HS-5 (cell line): ENCODE results near the gene AMFR.

Experiments
- DNase-seq: peaks from one replicate; pipeline ENCODE4 v3.0.0-alpha.2; 2012; ENCODE audit warnings: low read depth

AMFR gene

DNA sequence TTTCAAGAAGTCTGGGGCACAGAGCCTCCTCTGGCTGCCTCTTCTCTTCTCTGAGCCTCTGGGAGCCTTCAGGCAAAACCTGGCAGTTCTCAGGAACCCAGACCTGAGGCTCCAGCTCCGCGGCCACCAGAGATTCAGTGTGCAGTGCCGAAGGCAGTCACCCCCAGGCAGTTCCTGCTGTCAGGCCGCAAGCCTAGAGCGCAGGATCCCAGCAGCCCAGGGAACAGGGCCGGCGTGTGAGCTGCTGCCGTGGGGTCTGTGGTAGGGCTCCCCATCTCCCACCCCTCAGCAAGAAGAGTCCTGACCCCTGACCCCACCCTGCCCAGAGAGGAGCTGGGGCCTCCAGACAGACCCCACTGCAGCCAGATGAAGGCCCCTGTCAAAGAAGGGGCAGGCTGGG lies 78.2 kb downstream of the AMFR start:
- DNase-seq: no peak

GRCh38 chr16:56346131-56346890 lies 79.0 kb downstream of the AMFR start:
- DNase-seq: no peak

DNA sequence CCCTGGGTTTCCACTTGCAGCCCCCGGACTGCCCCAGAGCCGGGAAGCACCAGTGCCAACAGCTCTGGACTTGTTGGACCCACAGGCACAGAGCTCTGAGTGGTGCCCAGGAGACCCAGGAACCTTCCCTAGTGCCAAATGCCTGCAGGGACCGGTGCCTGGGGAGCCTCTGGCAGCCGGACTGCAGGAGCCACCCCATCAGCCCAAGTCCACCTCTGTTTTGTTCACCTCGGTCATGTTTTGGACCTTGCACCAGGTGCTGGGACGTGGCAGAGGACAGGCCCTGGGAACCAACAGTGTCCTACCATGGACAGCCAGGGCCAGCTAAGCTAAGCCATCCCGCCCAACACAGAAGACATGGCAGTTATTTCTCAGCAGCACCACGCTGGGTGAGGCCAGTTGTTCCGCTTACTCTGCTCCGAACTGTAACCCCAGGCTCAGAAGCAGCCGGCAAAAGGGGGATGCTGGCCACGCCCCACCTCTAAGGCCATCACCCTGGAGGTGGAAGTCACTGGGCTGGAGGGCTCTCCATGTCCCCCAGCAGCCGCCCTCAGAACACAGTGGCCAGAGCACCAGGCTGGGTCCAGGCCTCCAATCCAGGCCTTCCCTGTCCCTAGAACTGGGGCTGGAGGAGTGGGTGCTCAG lies 79.8 kb downstream of the AMFR start:
- no peak for DNase-seq

DNA sequence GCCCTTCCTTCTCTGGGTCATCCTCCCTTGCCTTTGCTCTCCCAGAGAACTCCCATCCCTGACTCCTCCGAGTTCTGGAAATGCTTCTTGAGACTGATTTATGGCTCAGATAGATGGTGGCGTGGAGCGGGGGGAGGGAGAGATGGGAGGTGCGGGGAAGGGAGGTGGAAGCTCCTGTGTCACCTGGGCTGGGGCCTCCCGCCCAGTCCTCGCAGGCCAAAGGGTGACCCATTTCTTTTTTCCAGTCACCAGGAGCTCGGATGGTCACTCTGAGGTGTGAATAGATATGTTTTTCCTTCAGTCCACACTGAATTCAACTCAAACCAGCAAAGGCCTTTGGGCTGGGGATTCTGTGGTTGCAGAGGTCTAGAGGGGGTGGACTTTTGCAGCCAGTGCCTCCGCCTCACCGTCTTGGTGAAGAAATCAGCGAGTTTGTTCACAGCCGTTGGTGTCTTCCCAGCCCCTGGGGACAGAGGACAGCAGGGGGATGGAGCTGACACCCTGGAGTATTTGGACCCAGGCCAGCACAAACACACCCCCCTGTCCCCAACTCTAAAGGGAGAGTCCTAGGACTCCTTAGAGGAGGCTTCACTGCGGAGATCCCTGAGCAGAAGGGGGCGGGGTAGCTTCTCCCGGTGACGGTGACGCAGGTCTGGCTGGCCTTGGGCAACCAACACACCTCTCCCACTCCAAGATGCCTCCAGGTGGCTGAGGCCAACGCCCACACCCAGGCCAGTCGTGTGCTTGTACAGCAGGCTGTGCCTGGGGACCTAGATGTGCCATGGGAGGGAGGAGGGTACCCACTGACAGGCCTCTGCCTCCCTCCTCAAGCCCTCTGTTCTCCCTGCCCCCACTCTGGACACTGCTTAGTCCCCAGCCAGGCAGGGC lies 80.6 kb downstream of the AMFR start:
- DNase-seq: no peak

DNA sequence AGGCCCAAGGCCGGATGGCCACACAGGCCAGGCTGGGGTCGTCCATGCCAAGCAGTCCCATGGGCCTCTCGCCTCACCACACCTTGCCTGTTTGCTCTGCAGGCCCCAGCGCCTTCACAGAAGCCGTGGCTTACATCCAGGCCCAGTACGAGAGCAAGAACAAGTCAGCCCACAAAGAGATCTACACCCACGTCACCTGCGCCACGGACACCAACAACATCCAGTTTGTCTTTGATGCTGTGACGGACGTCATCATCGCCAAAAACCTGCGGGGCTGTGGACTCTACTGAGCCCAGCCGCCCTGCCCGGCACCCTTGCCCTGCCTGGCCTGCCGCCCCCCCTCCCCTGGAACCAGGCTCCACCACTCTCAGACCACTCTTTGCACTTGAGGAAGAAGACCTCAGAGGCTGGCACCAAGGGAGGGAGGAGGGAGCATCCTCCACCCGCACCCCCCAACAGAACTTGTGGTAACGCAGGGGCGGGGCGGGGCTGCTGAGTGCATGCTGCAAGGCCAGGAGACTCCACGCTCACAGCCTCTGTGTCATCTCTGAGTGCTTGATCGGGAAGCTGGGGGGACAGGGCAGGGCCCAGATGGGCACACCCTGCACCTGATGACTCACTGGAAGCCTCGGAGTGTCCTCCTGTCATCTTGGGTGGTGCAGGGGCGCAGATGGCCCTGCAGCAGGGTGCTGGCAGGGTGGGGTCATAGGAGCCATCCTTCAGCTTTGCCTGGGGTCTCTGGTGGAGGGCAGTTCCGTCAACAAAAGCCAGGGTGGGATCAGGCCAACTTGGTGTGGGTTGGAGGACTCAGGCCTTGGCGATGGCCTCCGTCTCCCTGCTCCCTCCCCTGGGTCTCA lies 81.5 kb downstream of the AMFR start:
- DNase-seq: no peak

DNA sequence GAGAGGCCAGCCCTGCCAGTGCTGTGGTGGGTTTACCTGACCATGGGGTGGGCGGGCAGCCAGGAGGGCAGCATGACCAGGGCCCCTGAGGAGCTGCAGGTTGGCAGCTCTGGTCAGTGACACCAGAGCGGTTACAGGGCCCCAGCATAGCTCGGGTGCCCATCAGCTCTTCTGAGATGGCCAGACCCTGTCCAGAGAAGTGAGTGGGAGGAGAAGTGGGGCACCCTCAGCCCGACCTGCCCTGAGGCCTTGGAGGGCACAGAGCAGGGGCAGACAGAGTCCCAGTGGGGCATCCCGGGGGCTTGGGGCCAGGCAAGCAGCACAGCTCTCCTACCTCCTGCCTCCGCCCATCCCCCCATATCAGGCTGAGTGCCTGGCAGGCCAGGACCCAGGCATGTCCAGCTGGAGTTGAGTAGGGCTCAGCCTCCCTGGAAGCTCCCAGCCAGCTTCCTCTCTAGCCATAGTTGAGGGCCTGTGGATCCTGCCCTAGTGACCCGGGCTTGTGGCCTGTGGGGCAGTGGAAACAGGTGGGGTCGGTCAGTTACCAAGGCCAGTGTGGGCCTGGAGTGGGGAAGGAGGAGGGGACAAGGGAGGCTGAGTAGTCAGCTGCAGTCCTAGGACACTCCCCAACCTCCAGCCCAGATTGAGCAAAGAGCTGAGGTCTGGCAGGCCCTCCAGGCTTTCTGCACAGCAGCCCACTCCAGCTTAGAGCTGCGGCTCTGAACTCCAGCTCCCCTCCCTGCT lies 83.5 kb downstream of the AMFR start:
- no peak for DNase-seq

- no peak for DNase-seq
Measured at GRCh38 chr16:56340864-56341365, 84.4 kb downstream of the AMFR start.

DNA sequence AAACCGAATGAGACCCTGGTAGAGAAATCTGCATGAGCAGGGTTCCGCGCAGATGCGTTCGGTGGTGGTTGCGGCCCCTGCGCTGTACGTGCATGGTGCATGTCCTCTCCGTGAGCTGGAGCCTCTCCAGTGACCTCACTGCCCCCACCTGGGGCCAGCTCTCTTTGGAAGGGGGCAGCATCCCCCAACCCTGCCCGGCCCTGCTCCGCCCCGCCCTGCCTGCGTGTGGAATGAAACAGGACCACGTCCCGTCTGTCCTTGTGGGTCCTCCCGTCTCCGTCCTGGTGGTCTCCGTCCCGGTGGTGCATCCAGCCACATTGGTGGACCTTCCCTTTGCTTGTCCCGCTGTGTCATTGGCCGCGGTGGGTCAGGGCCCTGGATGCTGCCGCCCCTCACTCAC lies 84.9 kb downstream of the AMFR start:
- DNase-seq: no peak

- no peak for DNase-seq
Measured at GRCh38 chr16:56339431-56340195, 85.7 kb downstream of the AMFR start.

DNA sequence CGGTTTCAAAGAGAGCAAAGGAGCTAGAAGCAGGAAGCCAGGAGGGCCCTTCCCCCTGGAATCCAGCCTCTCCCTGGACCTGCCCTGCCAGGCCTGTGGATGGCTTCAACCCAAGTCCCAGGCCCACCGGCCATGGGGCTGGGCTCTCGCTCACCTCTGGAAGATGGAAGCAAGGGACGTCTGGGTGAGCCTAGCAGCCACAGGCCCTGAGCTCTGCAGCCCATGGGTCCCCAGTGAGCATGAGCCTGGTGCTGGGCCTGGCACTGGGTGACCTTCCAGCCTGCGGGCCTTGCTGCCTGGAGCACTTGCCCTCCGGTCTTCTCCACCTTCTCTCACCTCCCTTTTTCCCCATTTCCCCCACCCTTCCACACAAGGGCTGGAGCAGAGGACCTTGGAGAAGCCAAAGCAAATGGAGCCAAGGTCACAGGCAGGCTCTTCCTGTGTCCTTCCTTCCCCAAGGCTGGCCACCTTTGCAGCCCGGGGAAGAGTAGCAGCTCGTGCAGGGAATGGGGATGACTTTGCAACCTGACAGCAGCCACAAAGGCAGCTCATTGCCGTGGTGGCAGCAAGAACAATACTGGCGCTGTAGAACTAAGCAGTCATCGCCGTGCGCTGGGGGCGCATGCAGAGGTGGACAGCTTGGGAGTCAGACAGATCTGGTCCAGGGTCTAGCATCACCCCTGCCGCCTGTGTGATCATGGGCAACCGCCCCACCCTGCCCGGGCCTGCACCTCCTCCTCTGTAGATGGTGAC lies 86.6 kb downstream of the AMFR start:
- DNase-seq: no peak

- DNase-seq: no peak
Measured at GRCh38 chr16:56337858-56338325, 87.5 kb downstream of the AMFR start.

GRCh38 chr16:56337131-56337857 lies 88.1 kb downstream of the AMFR start:
- no peak for DNase-seq

- DNase-seq: no peak
Measured at GRCh38 chr16:56336711-56337110, 88.6 kb downstream of the AMFR start.

GRCh38 chr16:56336071-56336688 lies 89.2 kb downstream of the AMFR start:
- no peak for DNase-seq

DNA sequence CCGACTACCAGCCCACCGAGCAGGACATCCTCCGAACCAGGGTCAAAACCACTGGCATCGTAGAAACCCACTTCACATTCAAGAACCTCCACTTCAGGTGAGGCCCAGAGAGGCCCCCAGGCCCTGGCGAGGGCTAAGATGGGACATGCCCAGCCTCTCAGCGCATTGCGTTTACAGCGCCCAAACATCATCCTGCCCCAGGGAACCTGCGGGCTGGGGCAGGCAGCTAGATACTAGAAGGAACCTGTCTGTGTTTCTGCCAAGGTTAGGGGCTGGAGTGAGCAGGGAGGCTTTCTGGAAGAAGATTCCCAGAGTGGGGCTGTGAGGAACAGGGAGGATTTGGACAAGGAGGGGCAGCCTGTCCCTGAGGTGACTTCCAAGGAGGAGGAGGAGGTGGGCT lies 90.6 kb downstream of the AMFR start:
- no peak for DNase-seq

DNA sequence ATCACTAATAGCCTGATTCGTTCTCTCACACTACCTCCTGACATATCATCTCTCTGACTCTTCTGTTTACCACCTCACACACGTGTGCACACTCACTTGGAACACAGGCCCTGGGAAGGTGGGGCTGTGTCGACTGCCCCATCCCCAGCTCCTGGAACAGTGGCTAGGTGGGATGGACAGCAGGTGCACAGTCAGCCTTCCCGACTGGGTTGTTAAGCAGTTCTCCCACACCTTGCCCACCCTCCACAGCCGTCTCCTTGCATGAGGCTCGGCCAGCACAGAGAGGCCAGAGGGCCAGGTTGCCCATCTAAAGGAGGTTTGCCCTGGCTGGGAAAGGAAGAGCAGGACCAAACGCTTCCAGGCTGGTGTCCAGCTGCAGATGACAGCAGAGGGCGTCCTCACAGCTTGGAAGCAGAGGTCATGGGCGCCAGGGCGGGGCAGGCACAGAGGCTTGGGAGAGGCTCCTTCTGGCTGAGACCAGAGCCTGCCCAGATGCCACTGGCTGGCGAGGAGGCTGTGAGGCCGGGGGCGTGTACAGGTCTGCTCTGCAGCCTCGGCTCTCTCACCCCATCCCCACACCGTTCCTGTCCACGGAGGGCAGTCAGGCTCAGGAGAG lies 92.8 kb downstream of the AMFR start:
- DNase-seq: no peak

- DNase-seq: no peak
Measured at GRCh38 chr16:56331915-56332314, 93.4 kb downstream of the AMFR start.

DNA sequence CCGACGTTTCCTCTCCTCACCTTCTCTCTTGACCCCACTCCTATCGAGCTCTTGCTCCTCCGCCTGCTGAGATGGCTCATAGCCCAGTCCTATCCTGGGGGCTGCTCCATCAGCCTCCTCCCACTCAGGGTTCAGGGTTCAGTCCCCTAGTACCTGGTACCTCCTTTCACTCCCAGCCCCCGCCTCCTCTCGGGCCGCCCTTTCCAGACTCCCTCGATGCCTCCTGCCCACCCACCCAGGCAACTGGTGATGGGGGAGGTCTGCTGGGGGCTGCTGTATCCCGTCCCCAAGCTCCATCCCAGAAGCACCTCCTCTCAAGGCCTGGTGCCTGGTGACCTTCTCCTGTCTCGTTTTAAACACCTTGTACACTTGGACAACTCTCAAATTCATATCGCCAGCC lies 93.9 kb downstream of the AMFR start:
- no peak for DNase-seq
